K562 (cell line): Measurements from ENCODE around the gene TP53I13. TPM values are rescaled to one million over a fixed set of nuclear protein-coding genes. Genes with fewer than 3 reads are reported as not detected.

Source experiments
- ATF2 ChIP-seq: sonication (generic); formaldehyde crosslinking; IDR thresholded peaks from 2 replicates; pipeline ENCODE4 v1.8.1; 2022; ENCODE audit warnings: missing genetic modification reagents
- C11orf30 ChIP-seq: fragments of 450-650 bp; IDR thresholded peaks from 2 replicates; pipeline ENCODE4 v1.6.1; 2016; ENCODE audit warnings: low read depth, mild to moderate bottlenecking
- PRPF4 ChIP-seq: fragments of 200-400 bp; formaldehyde crosslinking; IDR thresholded peaks from one replicate; pipeline ENCODE4 v1.6.1; 2017; ENCODE audit warnings: low read length, low read depth, mild to moderate bottlenecking; ENCODE audit not compliant: insufficient read depth, poor library complexity, severe bottlenecking
- SAFB ChIP-seq: fragments of 200-400 bp; formaldehyde crosslinking; IDR thresholded peaks from 2 replicates; pipeline ENCODE4 v1.6.1; 2017; ENCODE audit warnings: low read depth, low read length, borderline replicate concordance
- SMAD2 ChIP-seq: fragments of 150-350 bp; IDR thresholded peaks from 2 replicates; pipeline ENCODE4 v1.6.1; 2014; ENCODE audit warnings: low read depth, mild to moderate bottlenecking, low read length
- SMC3 ChIP-seq: conservative IDR thresholded peaks from 2 replicates; pipeline ENCODE4 v1.6.1; 2011; ENCODE audit warnings: low read depth, low read length, improper control_type of control experiment; ENCODE audit not compliant: insufficient read depth
- UBTF ChIP-seq, 2 experiments: IDR thresholded peaks; 2 replicates each; pipeline ENCODE4 v1.6.1; 2012; ENCODE audit warnings: improper control_type of control experiment in 2 of 2, low read depth in 2 of 2, low read length in 2 of 2, borderline replicate concordance in 1 of 2
- ZNF277 ChIP-seq: fragments of 250-450 bp; sonication (Bioruptor Pico); IDR thresholded peaks from 2 replicates; pipeline ENCODE4 v1.8.0; 2022; ENCODE audit warnings: inconsistent platforms, mild to moderate bottlenecking, moderate library complexity, borderline replicate concordance
- ZNF407 ChIP-seq: fragments of 450-650 bp; IDR thresholded peaks from 2 replicates; pipeline ENCODE4 v1.6.1; 2016; ENCODE audit warnings: low read depth
- polyA plus RNA-seq, 8 experiments: library from polyadenylated mRNA; depleted of rRNA in 4 of 8; stranded (reverse) in 5 of 8; unstranded in 3 of 8; fragments of >200 nt; fragmentation: Nextera tagmentation in 2 of 8; fragmentation: Illumina TruSeq in 1 of 8; extraction: Ambion mirVana in 2 of 8; extraction: Trizol in 1 of 8; gene quantifications; 2 replicates each; pipeline versions ENCODE4 v1.2.1 to v1.2.3, GENCODE V29; 2011 to 2014; ENCODE audit warnings: inconsistent platforms in 1 of 8, missing spikeins in 1 of 8
- total RNA-seq, 7 experiments: library from RNA; depleted of rRNA in 6 of 7; stranded (reverse); fragments of >200 nt in 6 of 7; fragmentation: Illumina TruSeq in 2 of 7; extraction: Trizol in 2 of 7; gene quantifications; 2 replicates each; pipeline versions ENCODE4 v1.2.1 to v1.2.3, GENCODE V29; 2011 to 2021; ENCODE audit warnings: low replicate concordance in 1 of 7
- TF ChIP-seq, protein P1 (sequence below): IDR thresholded peaks from 2 replicates; pipeline ENCODE4 v1.6.1; 2011; ENCODE audit not compliant: insufficient read length; ENCODE audit errors: extremely low read depth

The TP53I13 gene
- total and polyA plus RNA-seq, 9 of the 15 experiments (the other 6 are each of a cell fraction or from before 2014, with no cell fraction given) = 0.08 to 28.3 (median 9.1) TPM

GRCh38 chr17:29593591-29594518 lies 25.4 kb downstream of the TP53I13 start (continued):
- no peak for TF ChIP-seq ZNF407
- TF ChIP-seq C11orf30 = no peak
- TF ChIP-seq SMC3 = 0 out of 2 replicates have a peak, but pooled peaks have one; percentile 15
- no peak for TF ChIP-seq SMAD2
- TF ChIP-seq, protein P1, sequence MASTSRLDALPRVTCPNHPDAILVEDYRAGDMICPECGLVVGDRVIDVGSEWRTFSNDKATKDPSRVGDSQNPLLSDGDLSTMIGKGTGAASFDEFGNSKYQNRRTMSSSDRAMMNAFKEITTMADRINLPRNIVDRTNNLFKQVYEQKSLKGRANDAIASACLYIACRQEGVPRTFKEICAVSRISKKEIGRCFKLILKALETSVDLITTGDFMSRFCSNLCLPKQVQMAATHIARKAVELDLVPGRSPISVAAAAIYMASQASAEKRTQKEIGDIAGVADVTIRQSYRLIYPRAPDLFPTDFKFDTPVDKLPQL = no peak
- peak; percentile 61; the same call in 1 of the 2 replicates for TF ChIP-seq ATF2
- TF ChIP-seq SAFB = no peak
- no peak for TF ChIP-seq PRPF4
- TF ChIP-seq UBTF (IDR thresholded peaks at IDR 0.05; ENCODE audit: borderline replicate concordance in 1 of 2, low read depth in 2 of 2, low read length in 2 of 2) = 0 out of 4 replicates have a peak, but pooled peaks of 1 of the 2 experiments have one; percentile 16
- no peak for TF ChIP-seq ZNF277 (CRISPR knock-in tag)
